Measurements from ENCODE around the gene TPCN2.

- TF ChIP-seq CTCF (IDR thresholded peaks at IDR 0.05; ENCODE audit: low read depth, low read length) (no peak), POLR2A (IDR thresholded peaks at IDR 0.05; ENCODE audit: extremely low read depth, insufficient read length) (no peak), MYC (IDR thresholded peaks at IDR 0.05; ENCODE audit: low read depth, low read length) (no peak)
These were observed 67.1 kb downstream of the TPCN2 start for GRCh38 chr11:69115586-69116560.
